HG02943 (cell line): ENCODE measurements around the gene UCP3.
"Not testable (repeated sequence)": the region's sequence is repeated elsewhere in the genome, so short reads cannot be mapped to it uniquely, and the experiment has no call there.

Experiments used
- ATAC-seq: cut with Tn5 transposase; IDR thresholded peaks from one replicate; pipeline ENCODE4 v1.9.1; 2021; ENCODE audit warnings: mild to moderate bottlenecking, low read depth, moderate library complexity; ENCODE audit not compliant: unreplicated experiment

Gene UCP3

DNA sequence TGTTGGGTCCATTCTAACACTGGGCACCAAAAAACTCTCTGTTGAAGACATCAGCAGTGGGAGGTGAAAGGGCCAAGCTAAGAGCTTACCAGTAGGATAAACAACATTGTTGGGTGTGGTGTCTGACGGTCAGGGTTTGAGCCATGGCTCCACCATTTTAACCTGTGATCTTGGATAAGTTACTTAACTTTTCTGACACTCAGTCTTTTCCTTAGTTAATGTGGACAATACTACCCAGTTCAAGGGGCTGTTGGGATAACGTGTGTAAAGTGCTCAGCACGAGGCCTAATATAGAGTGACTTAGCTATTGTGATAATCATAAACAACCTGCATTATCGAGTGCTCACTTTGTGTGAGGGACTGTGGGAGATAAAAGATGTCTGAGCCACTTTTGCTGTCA is 6.1 kb downstream of the UCP3 start:
- no peak for ATAC-seq

DNA sequence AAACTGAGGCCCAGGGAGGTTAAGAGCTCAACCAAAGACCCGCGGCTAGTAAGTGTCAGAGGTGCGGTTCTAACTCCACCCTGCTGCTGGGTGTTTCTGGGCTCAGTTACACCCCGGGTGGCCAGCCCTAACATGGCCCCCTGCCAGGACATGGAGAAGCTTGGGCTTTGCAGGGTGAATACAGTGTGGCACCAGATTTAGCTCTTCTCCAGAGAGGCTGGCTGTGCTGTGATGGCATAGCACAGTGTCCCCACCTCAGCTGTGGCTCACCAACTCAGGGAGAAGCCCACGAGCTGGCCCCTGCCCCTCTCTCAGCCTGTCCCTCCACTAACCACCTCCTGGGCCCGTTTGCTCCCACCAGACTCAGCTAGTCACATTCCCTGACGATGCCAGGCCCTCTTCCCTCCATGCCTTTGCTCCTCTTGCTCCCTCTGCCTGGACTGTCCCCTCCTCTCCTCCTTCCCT is 7.0 kb downstream of the UCP3 start:
- ATAC-seq, result no peak

DNA sequence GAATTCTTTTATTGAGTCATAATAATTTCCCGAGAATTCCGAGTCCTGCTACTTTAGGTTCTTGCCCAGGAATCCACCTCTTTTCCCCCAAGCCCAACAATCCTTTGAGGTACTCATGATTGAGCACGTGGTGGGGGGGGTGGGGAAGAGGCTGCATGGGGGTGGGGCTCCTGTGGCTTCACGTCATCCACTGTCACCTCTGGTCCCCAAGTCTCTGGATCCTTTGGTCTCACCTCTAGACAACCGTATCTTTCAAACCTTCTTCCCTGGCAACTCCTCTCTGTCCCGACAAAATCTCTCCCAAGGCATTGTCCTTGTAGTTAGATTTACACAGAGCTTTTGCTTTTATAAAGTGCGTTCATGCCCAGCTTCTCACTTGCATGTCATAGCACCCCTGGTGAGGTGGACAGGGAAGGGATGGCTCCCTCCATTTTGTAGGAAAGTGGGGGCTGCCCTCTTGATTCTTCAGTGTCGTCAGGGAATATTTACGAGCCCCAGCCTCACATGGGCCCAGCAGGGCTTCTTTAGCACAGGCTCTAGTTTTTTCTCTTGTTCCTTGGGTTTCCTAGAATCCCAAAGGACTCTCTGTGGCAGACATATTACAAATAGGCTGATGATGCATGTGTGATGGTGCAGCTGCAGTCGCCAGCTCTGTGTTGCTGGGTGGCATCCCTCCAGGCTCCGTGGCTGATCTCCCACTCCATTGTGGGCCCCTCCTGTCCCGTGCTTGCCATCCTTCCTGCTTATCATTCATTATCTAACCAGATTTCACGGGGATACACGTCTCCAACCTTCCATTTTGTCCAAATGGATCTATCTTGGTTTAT is 8.4 kb downstream of the UCP3 start:
- ATAC-seq, result no peak

DNA sequence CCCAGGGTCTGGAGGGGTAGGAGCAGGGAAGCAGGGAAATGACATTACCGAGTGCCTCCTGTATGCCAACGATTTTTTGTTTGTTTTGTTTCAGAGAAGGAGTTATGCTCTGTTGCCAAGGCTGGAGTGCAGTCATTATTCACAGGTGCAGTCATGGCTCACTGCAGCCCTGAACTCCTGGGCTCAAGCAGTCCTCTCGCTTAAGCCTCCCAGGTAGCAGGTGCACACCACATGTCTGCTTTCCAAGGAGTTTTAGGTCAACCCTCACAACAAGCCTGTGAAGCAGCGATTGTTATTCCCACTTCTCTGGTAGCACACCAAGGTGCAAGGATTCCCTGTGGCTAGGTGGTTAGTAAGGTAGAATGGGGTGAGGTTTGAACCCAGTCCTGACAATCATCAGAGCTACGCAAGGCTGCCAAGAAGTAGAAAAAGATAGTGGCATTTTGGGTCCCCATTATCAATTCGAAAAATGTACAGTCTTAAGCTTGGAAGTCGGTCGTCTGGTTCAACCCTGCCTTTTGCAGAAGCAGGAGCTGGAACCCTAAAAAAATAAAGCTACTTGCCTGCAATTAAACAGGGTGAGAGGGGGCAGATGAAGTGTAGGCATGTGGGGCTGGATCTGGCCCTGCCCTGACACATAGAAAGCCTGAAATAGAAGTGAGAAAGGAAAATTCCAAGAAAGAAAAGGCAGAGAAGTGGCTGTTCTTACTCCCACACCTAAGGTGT is 9.1 kb downstream of the UCP3 start:
- ATAC-seq, result no peak

DNA sequence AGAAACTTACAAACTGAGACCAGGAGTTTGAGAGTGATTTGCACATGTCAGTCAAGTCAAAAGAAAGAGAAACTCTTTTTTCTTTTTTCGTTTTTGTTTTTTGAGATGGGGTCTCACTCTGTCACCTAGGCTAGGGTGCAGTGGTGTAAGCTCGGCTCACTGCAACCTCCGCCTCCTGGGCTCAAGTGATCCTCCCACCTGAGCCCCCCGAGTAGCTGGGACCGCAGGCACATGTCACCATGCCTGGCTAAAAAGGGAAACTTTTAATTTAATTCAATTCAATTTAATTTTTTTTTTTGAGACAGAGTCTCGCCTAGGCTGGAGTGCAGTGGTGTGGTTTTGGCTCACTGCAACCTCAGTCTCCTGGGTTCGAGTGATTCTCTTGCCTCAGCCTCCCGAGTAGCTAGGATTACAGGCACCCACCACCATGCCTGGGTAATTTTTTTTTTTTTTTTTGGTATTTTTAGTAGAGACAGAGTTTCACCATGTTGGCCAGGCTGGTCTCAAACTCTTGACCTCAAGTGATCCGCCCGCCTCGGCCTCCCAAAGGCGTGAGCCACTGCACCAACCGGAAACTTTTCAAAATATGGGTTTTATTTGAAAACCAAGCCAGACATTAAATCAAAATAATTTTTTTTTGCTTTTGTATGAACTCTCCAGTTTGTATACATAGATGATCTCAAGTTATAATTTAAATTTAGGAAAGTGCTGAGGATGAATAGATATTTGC is 9.9 kb downstream of the UCP3 start:
- ATAC-seq, result no peak

DNA sequence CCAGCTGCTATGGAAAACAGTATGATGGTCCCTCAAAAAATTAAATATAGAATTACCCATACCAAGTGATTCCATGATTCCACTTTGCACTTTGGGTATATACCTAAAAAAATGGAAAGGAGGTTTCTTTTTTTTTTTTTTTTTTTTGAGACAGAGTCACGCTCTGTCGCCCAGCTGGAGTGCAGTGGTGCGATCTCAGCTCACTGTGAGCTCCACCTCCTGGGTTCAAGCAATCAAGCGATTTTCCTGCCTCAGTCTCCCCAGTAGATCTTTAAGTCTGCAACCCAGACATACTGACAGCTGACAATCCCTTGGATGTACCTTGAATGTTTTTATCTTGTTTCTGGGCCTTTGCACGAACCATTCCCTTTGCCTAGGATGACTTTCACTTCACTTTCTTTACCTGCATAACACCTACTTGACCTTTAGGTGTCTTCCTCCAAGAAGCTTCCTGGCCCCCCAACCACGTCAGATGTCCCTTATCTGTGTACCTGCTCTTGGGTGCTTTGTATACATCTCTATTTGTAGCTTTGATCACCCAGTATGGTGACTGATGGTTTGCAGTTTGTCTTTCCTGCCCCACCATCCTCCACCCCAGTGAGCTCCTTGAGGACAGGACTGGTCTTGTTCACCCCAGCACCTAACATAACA is 11.6 kb downstream of the UCP3 start:
- no peak for ATAC-seq

- ATAC-seq, result no peak
Observed at GRCh38 chr11:73996161-73996747, 12.6 kb downstream of the UCP3 start.

DNA sequence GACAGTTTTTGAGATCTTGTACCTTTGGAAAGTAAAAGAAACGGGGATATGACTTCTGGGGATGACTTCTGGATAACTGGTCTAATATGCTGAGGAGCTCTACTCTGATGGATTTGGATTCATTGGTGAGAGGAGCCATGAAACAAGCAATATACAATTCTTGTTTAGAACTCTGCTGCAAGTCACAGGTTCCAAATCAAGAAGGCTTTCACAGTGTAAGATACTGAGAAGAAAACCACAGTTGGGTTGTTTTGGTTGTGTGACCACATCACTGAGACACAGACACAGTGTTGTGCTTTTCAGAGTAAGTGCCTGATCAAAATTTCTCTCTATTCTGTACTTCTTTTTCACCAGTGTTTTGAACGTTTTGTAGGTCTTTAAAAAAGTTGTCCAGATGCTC is 13.2 kb downstream of the UCP3 start:
- no peak for ATAC-seq

DNA sequence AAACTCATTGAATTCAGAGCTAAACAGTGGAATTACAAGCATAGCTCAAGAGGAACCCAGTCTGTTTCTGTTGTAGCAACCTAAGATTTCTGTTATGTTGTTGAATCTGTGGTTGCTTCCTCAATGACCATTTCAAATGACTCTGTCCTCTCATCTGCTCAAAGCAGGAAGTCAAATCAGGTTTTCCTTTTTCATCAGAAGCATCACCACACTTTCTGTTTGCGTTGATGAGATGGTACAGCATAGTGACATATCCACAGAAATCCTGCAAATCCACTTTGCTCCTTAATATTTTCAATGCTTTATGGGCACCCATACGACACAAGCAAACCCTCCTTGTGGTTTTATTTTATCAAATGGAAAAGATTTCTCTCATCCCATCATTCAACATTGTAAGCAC is 13.6 kb downstream of the UCP3 start:
- no peak for ATAC-seq

GRCh38 chr11:73991471-73992006 is 17.3 kb downstream of the UCP3 start:
- no peak for ATAC-seq

DNA sequence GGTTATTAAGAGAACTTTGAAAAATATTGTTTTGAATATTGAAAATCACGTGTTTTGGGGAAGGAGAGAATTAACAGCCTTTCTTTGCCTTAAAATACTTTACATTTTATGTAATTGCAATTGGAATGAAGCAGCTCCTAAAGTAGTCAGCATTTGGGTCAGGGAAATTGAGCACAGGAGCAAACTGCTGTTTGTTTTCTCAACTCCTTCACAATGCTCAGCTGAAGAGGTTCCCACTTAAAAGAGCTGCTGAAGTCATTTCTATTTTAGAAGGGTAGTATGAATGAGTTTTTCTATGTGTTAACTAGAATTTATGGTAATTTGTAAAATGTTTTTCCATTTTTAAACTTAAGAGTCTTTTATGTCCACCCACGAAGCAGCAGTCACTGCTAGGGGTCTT is 18.2 kb downstream of the UCP3 start:
- ATAC-seq, result no peak

DNA sequence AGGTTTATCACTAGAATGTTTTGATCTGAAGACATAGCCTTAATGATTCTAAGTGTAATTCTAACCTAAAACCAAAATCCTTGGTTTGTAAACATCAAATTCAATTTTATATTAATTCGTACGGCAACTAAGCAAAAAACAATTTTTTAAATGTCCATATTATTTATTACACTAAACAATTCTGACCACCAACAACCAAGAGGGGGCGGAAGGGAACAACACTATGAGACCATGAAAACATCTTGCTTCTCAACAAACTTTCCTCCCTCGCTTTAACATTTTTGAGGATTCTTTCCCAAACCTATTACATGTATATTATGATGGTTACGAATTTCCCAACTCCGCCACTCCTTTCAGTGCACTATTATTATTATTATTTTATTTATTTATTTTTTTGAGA is 19.7 kb downstream of the UCP3 start:
- ATAC-seq, result no peak

DNA sequence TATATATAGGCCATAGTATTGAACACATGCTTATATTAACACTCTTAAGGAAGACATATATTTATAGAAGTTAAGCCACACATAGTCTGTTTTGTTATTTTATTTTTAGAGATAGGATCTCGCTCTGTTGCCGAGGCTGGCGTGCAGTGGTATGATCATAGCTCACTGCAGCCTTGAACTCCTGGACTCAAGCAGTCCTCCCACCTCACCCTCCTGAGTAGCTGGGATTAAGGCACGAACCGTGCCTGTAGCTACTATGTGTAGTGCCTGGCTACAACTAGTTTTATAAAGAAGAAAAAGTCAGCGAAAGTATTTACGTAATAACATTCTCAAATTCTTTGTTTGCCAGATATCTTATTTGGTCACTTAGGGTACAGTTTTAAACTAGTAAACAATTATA is 20.7 kb downstream of the UCP3 start:
- ATAC-seq, result no peak

GRCh38 chr11:73985661-73986060 is 23.2 kb downstream of the UCP3 start:
- ATAC-seq, result not testable (repeated sequence)

- ATAC-seq, result no peak
Observed at GRCh38 chr11:73983741-73984538, 24.9 kb downstream of the UCP3 start.

GRCh38 chr11:73982990-73983740 is 25.7 kb downstream of the UCP3 start:
- peak; percentile 71 for ATAC-seq

DNA sequence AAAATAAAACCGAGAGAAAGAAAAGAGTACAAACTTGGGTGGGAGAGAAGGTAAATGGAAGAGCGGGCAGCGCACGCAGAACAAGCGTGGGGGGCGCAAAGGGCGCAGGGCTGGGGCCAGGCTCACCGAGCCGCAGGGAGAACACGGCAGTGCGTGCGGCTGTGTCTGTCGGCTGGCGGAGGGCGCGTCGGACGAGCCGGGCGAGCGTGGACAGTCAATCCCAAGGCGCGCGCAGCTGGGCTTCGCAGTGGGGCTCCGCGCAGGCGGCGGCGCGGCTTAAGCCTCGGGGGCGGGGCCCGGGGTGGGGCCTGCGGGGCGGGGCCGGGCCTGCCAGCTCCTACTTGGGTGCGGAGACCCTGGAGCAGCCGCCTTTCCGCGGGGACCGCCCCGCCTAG is 26.3 kb downstream of the UCP3 start, which contains the start of gene UCP2:
Gene UCP2, minus strand, starts transcription at position 249 of the 395 bp plus-strand sequence. CDS start 4,465 bp downstream, outside the sequence.
- peak; percentile 37 for ATAC-seq

DNA sequence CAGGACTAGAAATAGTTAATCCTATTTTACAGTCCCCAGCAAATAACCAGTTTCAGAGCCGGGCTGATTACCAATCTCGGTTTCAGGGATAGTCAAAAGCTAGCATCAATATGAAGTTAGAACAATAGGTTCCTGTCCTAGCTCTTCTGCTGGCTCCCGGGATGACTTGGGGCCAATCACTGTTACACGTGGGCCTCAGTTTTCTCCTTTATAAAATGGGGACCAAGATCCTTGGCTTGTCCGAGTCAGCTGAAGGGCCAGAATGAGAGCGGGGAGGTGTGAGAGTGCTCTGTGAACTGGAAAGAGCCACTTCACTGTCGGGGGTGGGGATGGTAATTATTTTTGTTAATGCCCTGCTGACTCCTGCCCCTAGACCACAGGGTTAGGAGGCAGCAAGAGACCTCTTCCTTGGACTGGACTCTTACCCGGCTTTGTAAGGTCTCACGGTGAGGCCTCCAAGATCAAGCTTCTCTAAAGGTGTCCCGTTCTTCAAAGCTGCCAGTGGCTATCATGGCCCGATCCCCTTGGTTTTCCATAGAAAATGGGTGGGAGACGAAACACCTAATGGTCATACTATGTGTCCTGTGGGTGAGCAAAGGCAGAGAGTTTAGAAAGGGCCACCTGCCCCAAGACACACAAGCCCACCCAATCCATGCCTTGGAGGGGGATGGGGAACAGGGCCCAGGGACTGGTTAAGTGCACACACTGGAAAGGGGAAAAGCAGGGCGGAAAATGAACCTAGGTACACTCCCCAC is 27.7 kb downstream of the UCP3 start:
- ATAC-seq, result no peak
